A549 treated with ZK216348 at 1 μM for 4 hours (cell line): ENCODE measurements around the gene NLRP5. TPM values are rescaled to one million over a fixed set of nuclear protein-coding genes. Genes with fewer than 3 reads are reported as not detected.

Experiments
- total RNA-seq: library from RNA; stranded (reverse); fragments of 200-300 nt; extraction: Qiagen RNA extraction; gene quantifications from 5 replicates; pipeline ENCODE4 v1.2.3, GENCODE V29; 2022; ENCODE audit warnings: low read depth

Gene NLRP5
- total RNA-seq: not detected in 5 replicates

DNA sequence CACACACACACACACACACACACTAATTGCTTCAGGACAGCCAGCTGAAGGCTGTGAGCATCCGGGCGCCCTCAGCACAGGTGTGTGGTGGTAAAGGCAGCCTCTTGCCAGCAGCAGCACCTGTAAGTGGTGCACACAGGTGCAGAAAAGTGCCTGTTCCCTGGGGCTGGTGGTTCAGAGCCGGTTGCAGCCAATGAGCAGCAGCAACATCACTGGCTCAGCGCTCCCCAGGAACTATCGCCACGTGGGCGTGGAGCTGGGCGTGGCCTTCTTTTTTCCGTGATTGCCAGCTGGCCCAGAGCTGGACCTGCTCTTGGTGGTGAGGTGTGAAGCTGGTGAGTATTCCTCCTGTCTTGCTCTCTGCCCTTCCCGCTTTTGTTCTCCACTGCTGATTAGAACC, at the start of gene NLRP5:
Gene NLRP5 (plus strand): TSS at position 289 of the 400 bp plus-strand sequence.

GRCh38 chr19:55947532-55947931, 39.0 kb upstream of the NLRP5 start, which contains the start of gene NLRP8:
TSS of gene NLRP8 (plus strand) at chr19:55947832.

Other genes with a start within 250 kb of the NLRP5 start
- not detected in 5 replicates for gene NLRP9, start 248.4 kb upstream of the NLRP5 start, total RNA-seq
- gene RFPL4A, start 227.7 kb upstream of the NLRP5 start, total RNA-seq: 0.28 to 1.1 TPM (median 0.51 TPM) in 4 of 5 replicates, not detected in the other
- gene RFPL4AL1, start 217.7 kb upstream of the NLRP5 start, total RNA-seq: not detected in 5 replicates
- gene NLRP11, start 154.8 kb upstream of the NLRP5 start, total RNA-seq: 0.05 to 0.06 TPM in 2 of 5 replicates, not detected in the others
- not detected in 5 replicates for gene NLRP4, start 150.2 kb upstream of the NLRP5 start, total RNA-seq
- gene NLRP13, start 54.4 kb upstream of the NLRP5 start, total RNA-seq: not detected in 5 replicates
- gene NLRP8, start 38.9 kb upstream of the NLRP5 start, total RNA-seq: not detected in 5 replicates
- 20.0 to 54.2 TPM (median 51.6 TPM) in 5 replicates for gene ZNF787, start 134.5 kb downstream of the NLRP5 start, total RNA-seq
- 13.3 to 33.0 TPM (median 30.9 TPM) in 5 replicates for gene ZNF444, start 154.5 kb downstream of the NLRP5 start, total RNA-seq
- gene GALP, start 189.2 kb downstream of the NLRP5 start, total RNA-seq: not detected in 5 replicates
- not detected in 5 replicates for gene ZSCAN5B, start 211.0 kb downstream of the NLRP5 start, total RNA-seq
- not detected in 5 replicates for gene ZSCAN5C, start 215.5 kb downstream of the NLRP5 start, total RNA-seq